ENCODE results near the gene OR8D2.

DNA sequence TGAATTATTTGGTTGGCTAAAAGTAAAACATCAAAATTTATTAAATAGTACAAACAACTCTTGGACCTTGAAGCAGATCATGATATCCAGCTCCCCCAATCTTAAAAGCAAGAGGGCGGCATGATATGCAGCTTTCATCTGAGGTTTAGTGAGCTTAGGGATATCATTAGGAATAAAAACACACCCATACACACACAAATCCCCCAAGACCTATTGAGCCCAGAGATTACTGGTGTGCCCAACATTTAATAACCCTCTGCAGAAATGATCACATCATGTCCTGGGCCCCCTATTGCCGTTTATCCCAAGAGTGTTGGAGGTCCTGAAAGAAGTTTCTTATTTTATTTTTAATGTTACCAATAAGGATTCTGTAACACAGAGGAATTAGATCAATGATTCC, 6.1 kb downstream of the OR8D2 start, which contains the start of gene OR8D1:
- TF ChIP-seq, protein P1, sequence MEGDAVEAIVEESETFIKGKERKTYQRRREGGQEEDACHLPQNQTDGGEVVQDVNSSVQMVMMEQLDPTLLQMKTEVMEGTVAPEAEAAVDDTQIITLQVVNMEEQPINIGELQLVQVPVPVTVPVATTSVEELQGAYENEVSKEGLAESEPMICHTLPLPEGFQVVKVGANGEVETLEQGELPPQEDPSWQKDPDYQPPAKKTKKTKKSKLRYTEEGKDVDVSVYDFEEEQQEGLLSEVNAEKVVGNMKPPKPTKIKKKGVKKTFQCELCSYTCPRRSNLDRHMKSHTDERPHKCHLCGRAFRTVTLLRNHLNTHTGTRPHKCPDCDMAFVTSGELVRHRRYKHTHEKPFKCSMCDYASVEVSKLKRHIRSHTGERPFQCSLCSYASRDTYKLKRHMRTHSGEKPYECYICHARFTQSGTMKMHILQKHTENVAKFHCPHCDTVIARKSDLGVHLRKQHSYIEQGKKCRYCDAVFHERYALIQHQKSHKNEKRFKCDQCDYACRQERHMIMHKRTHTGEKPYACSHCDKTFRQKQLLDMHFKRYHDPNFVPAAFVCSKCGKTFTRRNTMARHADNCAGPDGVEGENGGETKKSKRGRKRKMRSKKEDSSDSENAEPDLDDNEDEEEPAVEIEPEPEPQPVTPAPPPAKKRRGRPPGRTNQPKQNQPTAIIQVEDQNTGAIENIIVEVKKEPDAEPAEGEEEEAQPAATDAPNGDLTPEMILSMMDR (IDR thresholded peaks at IDR 0.05; ENCODE audit: borderline replicate concordance, extremely low read depth, low read length, poor library complexity, severe bottlenecking): no peak
- TF ChIP-seq EZH2 (IDR thresholded peaks at IDR 0.05; ENCODE audit: borderline replicate concordance, low read depth, low read length, severe bottlenecking): no peak

Data from DND-41 (cell line).